ENCODE data around the gene RBP5.

RBP5 gene, protein sequence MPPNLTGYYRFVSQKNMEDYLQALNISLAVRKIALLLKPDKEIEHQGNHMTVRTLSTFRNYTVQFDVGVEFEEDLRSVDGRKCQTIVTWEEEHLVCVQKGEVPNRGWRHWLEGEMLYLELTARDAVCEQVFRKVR

DNA sequence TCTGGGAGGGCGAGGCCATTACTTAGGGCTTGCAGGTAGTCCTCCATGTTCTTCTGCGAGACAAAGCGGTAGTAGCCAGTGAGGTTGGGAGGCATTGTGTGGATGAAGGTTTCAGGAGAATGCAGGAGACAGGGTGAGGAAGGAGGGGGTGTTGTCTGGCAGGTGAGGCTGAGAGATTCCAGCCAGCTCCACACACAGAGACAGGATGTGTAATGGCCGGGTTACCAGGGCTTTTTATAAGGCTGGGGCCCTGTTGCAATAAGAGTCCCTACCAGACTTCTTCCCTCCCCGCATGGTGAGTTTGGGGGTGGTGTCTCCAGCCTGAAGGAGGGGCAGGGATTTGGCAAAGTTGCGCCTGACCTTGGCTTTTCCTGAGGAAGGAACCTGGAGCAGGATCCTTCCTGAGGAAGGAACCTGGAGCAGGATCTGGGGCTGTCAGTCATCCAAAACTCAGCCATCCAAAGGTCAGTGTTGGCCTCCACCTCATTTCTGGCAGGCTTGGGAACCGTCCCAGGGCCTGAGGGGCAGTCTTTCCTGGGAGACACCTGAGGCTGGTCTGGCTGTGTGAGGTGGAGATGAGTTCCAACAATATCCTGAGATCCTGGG lies at the start of gene RBP5:
TSS of gene RBP5 (minus strand) at position 209 of the 606 bp plus-strand sequence. CDS start at position 95, 114 bp downstream.
- no peak for DNase-seq (ENCODE audit: extremely low read depth in 1 of 2, low read depth in 1 of 2)

DNA sequence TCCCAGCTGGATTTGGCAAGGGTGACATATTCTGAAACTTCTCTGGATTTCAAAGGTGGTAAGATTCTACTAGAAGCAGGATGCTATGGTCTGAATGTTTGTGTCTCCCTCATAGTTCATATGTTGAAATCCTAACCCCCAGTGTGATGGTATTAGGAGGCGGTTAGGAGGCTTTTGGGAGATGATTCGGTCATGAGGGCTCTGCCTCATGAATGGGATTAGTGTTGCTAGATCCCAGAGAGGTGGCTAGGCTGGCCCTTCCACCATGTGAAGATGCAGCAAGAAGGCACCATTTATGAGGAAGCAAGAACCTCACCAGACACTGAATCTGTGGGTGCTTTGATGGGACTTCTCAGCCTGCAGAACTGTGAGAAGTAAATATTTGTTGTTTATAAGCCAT lies 49.8 kb upstream of the RBP5 start:
- DNase-seq (ENCODE audit: extremely low read depth in 1 of 2, low read depth in 1 of 2), result no peak

DNA sequence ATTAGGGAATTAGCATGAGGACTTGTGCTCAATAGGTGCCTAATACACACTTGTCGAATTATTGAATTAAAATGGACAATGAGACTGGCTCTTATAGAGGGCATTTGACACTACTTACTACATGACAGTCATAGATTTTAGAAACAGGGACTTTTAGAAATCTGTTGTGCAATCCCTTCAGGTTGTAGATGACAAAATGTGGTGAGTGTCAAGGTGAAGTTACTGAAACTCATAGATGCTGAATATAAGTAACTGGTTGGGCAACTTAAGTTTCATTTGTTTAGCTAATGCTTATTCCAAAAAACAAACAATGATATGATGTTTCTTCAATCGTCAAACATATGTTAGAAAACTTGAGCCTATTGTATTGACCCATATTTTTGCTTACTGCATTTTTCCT lies 47.9 kb upstream of the RBP5 start:
- no peak for DNase-seq (ENCODE audit: extremely low read depth in 1 of 2, low read depth in 1 of 2)

DNA sequence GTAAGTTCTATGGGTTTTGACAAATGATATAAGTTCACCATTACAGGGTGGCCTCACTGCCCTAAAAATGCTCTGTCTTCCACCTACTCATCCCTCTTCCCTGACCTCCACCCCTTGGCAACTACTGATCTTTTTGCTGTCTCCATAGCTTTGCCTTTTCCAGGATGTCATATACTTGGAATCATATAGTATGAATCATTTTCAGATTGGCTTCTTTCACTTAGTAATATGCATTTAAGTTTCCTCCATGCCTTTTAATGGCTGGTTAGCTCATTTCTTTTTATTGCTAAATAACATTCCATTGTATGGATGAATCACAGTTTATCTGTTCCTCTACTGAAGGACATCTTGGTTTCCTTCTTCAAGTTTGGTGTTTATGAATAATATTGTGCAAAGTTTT lies 46.8 kb upstream of the RBP5 start:
- DNase-seq (ENCODE audit: extremely low read depth in 1 of 2, low read depth in 1 of 2), result no peak

DNA sequence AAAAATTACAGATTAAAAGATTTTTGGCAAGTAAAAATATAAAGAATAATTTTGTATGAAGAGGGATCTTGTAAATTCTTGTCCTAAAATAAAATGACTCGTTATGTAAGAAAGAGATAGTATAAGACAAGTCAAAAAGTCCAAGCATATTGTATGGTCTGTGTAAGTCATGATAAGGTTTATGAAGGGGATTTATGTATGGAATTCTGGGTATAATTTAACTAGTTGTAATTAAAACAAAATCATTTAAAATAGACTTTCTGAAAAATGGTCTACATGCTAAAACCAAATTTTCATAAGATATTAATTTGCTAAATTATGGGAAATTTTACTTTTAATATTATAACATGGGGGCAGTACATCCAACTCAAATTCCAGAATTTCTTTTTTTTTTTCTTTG lies 43.2 kb upstream of the RBP5 start:
- DNase-seq (ENCODE audit: extremely low read depth in 1 of 2, low read depth in 1 of 2), result no peak

DNA sequence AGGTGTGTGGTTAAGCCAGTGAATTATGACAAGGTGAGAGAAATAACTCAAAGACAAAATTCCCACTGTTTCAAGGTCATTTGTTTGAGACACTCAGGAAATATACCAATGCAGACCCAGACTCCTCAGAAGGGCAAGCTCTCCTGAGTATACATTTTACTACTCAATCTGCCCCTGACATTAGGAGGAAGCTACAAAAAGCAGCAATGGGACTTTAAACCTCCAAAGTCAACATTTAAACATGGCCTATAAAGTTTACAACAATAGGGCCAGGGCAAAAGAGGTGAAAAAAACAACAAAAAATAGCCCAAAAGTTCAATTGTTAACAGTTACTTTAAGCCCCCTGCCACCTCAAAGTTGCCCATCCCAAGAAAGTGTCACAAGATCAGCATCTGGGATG lies 41.3 kb upstream of the RBP5 start:
- DNase-seq (ENCODE audit: extremely low read depth in 1 of 2, low read depth in 1 of 2), result no peak

DNA sequence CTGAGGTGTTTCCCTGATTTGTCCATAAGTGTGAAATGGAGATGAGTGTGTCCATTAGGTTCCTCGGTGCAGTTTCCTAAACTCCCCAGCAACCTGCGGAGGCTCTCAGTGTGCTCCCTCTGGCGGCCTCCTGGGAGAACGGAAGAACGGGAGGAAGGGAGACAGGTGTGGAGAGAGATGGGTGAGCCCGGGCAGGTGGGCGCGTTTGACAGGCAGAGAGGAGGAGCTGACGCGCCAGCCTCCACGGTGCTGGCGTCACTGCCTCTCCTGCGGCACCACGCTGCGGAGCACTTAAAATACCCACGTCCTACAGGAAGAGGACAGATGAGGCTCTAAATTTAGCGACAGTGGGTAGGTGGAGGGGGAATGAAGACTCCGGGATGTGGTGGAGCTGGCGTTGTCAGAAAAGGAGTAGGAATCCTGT lies 34.0 kb upstream of the RBP5 start:
- DNase-seq (ENCODE audit: extremely low read depth in 1 of 2, low read depth in 1 of 2), result peak in 1 of 2 donors; percentile 6

DNA sequence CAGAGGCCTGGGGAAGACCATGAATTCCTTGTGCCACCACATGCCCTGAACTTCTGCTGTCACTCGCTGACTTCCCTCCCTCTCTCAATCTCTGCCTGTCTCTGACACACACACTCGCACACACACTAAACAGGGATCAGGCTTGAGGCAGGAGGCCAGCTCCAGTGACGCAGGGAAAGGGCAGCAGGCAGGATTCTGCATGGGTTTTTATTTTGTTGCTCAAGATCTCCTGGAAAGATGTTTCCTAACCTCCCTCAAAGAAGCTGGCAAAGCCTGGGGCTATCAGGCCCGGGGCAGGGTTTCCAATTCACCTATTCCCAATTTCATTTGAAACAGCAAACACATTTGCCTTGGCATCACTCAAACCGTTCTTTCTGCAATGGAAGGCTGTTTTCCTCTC lies 33.1 kb upstream of the RBP5 start:
- DNase-seq (ENCODE audit: extremely low read depth in 1 of 2, low read depth in 1 of 2), result no peak

DNA sequence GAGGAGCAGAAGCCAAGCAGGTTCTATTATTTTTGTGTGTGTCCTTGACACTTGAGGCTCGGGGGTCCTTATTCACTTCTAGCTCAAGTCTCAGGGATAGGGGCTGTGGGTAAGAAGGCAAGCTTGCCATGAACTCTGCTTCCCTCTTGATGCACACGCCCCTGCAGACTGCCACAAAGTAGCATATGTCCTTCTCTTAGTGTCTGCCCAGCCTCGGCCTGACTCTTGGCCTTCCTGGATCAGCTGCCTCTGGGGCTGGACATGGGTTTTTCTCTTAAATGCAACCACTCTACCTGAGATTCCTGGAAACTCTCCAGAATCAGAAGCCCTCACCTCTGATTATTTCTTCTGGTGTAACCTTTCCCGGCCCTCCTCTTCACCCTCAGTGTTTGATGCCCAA lies 32.6 kb upstream of the RBP5 start:
- DNase-seq (ENCODE audit: extremely low read depth in 1 of 2, low read depth in 1 of 2), result no peak

DNA sequence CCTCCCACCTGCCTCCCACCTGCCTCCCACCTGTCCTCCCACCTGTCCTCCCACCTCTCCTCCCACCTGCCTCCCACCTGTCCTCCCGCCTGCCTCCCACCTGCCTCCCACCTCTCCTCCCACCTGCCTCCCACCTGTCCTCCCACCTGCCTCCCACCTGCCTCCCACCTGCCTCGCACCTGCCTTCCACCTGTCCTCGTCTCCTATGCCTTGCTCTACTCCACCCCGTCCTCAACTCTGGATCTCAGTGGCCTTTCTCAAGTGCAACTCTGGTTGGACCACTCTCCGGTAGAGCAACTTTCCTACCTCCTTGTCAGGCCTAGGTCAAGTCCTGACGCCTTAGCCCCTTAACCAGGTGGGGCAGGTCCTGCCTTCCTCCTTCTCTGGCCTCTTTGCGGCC lies 31.5 kb upstream of the RBP5 start:
- DNase-seq (ENCODE audit: extremely low read depth in 1 of 2, low read depth in 1 of 2), result no peak

DNA sequence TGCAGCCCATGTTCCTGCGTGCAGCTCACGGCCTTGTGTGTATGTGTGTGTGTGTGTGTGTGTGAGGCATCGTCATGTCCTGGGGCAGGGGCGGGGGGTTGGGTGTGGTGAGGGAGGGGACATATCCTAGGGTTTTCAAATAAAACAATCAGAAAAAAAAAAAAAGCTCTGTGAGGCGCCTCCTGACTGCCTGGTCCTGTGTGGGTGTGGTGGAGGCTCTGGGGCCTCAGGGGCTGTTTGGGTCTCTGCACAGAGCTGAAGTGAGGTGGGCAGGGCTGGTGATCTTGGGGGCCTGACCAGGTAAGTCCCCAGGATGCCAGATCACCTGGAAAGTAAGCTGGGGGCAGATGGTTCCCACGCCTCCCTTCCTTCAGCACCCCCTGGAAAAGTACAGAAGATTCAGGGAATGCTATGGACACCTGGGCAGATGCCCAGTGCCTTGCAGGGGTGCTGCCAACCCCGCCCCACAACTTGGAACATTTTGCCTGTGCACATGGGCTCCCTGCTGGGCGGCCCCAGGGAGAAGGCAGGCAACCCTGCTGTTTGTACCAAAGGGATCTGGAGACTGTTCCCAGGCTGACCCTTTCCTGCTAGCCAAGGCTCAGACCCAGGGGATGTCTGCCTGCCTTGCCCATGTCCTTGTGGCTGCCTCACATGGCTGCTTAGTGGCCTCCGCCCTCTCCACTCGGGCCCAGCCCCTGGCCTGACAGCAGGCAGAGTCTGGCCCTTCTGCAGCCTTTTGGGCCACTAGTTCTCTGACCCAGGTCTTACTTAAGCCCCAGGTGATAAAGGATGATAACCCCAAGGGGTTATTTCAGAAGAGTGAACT lies 30.3 kb upstream of the RBP5 start:
- DNase-seq (ENCODE audit: extremely low read depth in 1 of 2, low read depth in 1 of 2), result no peak

DNA sequence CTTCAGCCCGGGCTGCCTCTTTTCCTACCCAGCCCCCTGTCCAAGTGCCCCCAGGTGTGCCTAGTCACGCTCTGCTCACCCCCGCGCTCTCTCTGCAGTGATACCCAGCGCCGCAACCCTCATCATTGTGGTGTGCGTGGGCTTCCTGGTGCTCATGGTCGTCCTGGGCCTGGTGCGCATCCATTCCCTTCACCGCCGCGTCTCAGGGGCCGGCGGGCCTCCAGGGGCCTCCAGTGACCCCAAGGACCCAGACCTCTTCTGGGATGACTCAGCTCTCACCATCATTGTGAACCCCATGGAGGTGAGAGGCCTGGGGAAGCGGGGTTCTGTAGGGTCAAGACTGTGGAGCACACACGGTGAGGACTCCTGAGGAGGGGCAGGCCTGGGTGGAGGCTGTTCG lies 28.7 kb upstream of the RBP5 start:
- no peak for DNase-seq (ENCODE audit: extremely low read depth in 1 of 2, low read depth in 1 of 2)

DNA sequence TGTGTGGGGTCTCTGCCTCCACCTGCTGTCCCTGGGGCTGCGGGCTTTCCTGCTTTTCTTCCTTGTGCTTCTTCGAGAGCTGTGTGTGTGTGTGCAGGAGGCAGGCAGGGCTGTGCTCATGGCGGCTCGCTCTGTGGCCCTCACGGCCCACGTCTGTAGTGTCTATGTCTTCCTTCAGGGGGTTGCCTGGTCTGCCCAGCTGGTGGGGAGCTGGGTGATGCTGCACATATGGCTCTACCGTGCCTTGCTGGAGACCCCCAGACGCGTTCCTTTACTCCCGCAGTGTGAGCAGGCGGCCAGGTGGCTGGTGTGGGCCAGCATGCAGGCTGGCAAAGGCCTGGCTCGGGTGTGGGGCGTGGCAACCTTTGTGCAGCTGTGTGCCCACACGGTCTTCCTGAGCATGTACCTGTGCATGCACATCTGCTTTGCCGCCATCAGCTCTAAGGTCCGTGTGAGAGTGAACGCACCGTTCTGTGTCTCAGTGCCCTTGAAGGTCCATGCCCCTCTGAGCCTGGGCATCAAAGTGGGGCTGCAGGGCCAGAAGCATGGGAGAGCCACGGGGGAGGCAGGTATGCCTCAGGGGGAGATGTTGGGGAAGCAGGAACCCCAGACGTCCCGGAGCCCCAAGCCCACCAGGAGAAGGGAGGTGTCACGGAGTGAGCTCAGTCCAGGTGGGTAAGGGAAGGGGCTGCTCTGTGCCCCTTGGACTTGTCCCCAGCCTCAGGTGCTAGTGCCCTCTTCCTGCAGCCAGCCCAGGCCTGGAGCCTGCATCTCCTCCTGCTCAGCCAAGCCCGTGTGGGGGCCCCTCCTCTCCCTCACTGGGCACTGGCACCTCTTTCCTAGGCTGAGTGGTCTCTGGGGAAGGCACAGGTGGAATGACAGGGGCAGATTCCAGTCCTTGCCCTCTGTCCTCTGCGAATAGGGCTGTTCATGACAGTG lies 27.8 kb upstream of the RBP5 start:
- no peak for DNase-seq (ENCODE audit: extremely low read depth in 1 of 2, low read depth in 1 of 2)

DNA sequence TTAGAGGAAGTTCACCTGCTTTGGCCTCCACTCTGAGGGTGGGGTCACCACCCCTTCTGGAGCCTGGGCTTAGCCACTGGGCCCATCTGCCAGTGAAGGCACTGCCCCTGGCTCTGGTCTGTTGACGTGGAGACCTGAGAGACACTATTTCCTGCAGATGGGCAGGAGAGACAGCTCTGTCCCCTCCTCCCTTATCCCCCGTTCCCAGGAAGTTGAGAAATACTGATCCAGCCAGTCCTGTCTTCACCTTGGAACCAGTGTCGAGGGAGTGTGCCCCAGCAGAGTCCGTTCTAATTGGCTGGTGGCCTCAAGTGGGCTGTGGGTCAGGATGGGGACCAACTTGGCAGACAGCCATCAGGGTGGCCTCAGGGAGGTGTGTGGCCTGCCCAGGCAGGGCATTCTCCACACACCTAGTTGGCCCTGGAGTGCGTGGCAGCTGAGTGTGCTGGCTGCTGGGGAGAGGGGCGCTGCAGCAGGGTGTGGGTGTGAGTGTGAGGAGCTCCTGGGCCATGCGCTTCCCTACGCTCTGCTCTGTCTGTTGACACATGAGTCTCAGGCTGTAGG lies 26.9 kb upstream of the RBP5 start:
- no peak for DNase-seq (ENCODE audit: extremely low read depth in 1 of 2, low read depth in 1 of 2)

DNA sequence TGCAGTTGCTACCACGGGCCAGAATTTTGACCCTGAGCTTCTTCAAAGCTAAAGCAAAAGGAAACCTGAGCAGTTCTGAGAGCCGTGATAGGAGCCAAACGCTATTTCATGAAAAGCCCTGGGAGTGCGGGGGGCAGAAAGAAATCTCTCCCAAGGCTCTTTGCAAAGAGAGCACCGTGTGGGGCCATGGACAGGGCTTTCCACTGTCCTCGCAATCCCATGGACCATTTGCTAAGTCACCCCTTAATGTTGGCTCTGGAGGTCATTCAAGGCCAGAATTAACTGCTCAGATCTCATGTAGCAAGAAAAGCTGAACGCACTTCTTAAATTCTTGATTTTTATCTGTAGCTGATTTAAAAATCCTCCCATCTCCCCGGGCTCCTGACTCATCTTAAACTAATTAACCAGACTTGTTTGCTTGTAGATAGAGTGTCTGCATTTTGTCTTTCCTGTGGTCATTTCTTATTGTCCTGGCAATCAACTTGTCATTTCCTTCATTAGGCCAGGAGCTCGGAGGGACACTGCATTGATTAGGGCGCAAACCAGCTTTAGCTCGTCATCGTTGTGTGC lies 26.3 kb upstream of the RBP5 start:
- DNase-seq (ENCODE audit: extremely low read depth in 1 of 2, low read depth in 1 of 2), result no peak

DNA sequence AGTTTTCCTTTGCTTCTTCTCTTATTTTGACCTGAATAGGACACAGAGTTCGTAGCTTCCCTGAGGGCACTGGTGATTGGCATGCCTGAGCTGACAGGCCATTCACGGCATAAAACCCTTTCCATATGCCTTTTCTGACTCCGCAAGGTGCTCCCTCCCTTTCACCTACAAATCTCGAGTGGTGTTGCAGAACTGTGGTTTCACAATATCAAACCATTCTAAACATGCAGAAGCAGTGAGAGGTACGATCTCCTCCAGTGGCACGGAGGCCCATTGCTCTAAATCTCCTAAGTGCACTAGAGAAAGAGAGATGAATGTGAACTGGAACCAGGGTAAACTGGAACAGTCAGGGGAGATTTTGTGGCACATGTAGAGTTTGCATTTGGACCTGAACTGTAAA lies 25.4 kb upstream of the RBP5 start:
- DNase-seq (ENCODE audit: extremely low read depth in 1 of 2, low read depth in 1 of 2), result no peak

DNA sequence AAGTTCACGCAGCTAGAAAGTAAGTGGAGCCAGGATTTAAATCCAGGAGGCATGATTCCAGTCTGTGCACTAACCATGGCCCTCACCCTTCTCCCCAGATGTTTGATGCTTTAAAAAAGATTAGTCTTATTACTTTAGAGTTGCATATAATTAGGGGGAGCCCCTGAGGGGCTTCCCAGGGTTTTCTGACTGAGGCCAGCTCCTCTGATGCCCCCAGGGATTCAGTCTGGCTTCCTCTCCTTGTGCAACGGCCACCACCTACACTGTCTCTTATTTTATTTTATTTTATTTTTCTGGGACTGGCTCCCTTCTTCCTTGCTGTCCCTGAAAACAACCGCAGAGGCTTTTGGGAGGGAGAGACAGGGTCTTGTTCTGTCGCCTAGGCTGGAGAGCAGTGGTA lies 24.1 kb upstream of the RBP5 start:
- DNase-seq (ENCODE audit: extremely low read depth in 1 of 2, low read depth in 1 of 2), result no peak

DNA sequence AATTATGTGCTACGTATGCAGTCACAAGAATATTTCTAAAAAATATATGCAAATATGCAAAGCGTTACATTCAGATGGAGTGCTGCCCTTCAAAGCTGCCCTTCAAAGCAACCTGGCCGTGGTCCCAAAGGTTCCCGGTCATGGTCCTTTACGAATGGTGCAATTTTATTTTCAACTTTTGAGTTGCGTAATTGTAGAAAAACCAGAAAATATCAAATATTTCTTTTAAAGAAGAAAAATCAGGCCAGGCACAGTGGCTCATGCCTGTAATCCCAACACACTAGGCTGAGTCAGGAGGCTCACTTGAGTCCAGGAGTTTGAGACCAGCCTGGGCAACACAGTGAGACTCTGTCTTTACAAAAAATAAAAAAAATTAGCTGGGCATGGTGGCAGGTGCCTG lies 22.8 kb upstream of the RBP5 start:
- no peak for DNase-seq (ENCODE audit: extremely low read depth in 1 of 2, low read depth in 1 of 2)

DNA sequence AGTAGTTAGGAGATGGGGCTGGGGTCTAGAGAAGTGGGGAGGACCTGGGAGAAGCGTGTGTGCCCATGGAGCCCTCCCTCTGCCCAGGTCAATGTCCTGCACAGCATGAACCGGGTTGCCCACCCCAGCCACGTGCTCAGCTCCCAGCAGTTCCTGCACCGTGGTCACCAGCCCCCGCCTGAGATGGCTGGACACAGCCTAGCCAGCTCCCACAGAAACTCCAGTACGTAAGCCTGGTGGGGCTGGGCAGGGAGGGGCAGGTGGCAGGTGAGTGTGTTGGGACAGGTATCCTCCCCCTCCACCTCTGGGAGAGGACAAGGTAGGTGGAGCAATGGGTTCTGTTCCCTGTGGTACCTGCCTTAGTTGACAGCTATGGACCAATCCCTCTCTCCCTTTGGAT lies 22.2 kb upstream of the RBP5 start:
- no peak for DNase-seq (ENCODE audit: extremely low read depth in 1 of 2, low read depth in 1 of 2)

DNA sequence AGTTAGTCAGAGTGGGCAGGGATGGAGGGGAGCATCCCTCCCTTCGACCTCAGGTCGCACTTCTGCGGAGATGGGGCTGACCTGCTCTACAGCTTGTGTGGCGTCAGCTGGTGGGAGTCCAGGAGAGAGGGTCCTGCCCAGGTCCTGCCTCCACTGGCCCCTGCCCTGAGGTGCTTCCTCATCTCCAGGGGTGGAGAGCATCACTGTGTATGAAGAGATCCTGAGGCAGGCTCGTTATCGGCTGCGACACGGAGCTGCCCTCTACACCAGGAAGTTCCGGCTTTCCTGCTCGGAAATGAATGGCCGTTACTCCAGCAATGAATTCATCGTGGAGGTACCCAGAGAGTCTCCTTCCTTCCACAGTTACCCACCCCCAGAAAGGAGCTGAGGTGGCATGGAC lies 21.7 kb upstream of the RBP5 start:
- DNase-seq (ENCODE audit: extremely low read depth in 1 of 2, low read depth in 1 of 2), result no peak

DNA sequence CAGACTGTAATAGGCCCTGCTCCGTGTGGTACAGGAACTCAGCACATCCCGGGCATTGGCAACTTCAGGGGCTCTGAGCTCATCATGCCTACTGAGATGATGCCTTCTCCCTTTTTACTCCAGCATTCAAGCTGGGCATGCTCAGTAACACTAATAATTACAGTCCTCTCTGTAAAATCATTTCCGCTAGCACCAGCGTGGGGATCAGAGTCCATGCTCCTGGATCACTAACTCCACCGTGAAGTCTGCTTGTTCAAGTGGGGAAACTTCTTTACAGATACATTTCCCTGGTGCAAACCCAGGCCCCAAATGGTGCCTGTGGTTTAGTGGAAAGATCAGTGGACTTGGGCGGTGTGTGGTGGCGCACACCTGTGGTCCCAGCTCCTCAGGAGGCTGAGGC lies 18.2 kb upstream of the RBP5 start:
- no peak for DNase-seq (ENCODE audit: extremely low read depth in 1 of 2, low read depth in 1 of 2)

Data from stimulated activated CD8-positive, alpha-beta memory T cell treated with anti-CD3 and anti-CD28 coated beads, Interleukin-7, amount 100 ng/mL, for 48 hours (primary cell).